GM12892 (cell line): ENCODE measurements around the gene IL19.
"Not testable (repeated sequence)": the region's sequence is repeated elsewhere in the genome, so short reads cannot be mapped to it uniquely, and the experiment has no call there.

Source experiments
- DNase-seq: peaks from one replicate; pipeline ENCODE4 v3.0.0; 2011; ENCODE audit not compliant: insufficient read length
- FAIRE-seq: peaks from 2 replicates; lab custom pipeline; 2011; peaks lifted over from hg19 to GRCh38; lab: Jason Lieb, UNC
- POLR2A ChIP-seq: IDR thresholded peaks from 2 replicates; pipeline ENCODE4 v1.6.1; 2011; ENCODE audit warnings: low read depth, low read length, control low read depth
- POLR2AphosphoS5 ChIP-seq: IDR thresholded peaks from 2 replicates; pipeline ENCODE4 v1.6.1; 2011; ENCODE audit warnings: low read depth, low read length, control low read depth
- TAF1 ChIP-seq: IDR thresholded peaks from 2 replicates; pipeline ENCODE4 v1.6.1; 2011; ENCODE audit warnings: low read depth, mild to moderate bottlenecking, control low read depth, low read length, borderline replicate concordance

IL19 gene

GRCh38 chr1:206742719-206743383 lies 27.7 kb upstream of the IL19 start:
- no peak for DNase-seq
- TF ChIP-seq POLR2AphosphoS5 (no peak), POLR2A (no peak), TAF1 (no peak)
- FAIRE-seq, result peak; percentile 62

- FAIRE-seq (no peak), DNase-seq (no peak)
- TF ChIP-seq POLR2A (no peak), TAF1 (no peak), POLR2AphosphoS5 (no peak)
These were observed 25.9 kb upstream of the IL19 start for GRCh38 chr1:206744683-206745082.

- DNase-seq, result no peak
- no peak for FAIRE-seq
- TF ChIP-seq POLR2AphosphoS5 (no peak), TAF1 (no peak), POLR2A (no peak)
These were observed 25.3 kb upstream of the IL19 start for GRCh38 chr1:206745301-206745700.

- no peak for FAIRE-seq
- no peak for TF ChIP-seq TAF1
- TF ChIP-seq POLR2A, result no peak
- TF ChIP-seq POLR2AphosphoS5, result no peak
- no peak for DNase-seq
These were observed 22.1 kb upstream of the IL19 start for GRCh38 chr1:206748348-206749030.

- FAIRE-seq (no peak), DNase-seq (no peak)
- TF ChIP-seq POLR2A (no peak), TAF1 (no peak), POLR2AphosphoS5 (no peak)
These were observed 18.7 kb upstream of the IL19 start for GRCh38 chr1:206751891-206752290.

- TF ChIP-seq TAF1 (no peak), POLR2A (no peak), POLR2AphosphoS5 (no peak)
- no peak for FAIRE-seq
- no peak for DNase-seq
These were observed 18.1 kb upstream of the IL19 start for GRCh38 chr1:206752481-206752880.

GRCh38 chr1:206753141-206753540 lies 17.4 kb upstream of the IL19 start:
- DNase-seq (no peak), FAIRE-seq (no peak)
- TF ChIP-seq POLR2AphosphoS5, result no peak
- no peak for TF ChIP-seq POLR2A
- TF ChIP-seq TAF1, result no peak

GRCh38 chr1:206754011-206754410 lies 16.6 kb upstream of the IL19 start:
- no peak for DNase-seq
- FAIRE-seq, result peak; percentile 48
- TF ChIP-seq POLR2A, result no peak
- TF ChIP-seq POLR2AphosphoS5, result no peak
- no peak for TF ChIP-seq TAF1

GRCh38 chr1:206757524-206758266 lies 12.9 kb upstream of the IL19 start:
- FAIRE-seq (no peak), DNase-seq (no peak)
- no peak for TF ChIP-seq POLR2A
- TF ChIP-seq POLR2AphosphoS5, result no peak

GRCh38 chr1:206760590-206760989 lies 10.0 kb upstream of the IL19 start:
- FAIRE-seq (no peak), DNase-seq (no peak)

GRCh38 chr1:206761159-206761768 lies 9.3 kb upstream of the IL19 start:
- FAIRE-seq (no peak), DNase-seq (no peak)
- TF ChIP-seq POLR2AphosphoS5, result no peak
- no peak for TF ChIP-seq TAF1
- no peak for TF ChIP-seq POLR2A

More at GRCh38 chr1:206760590-206760989, 10.0 kb upstream of the IL19 start:
- TF ChIP-seq TAF1 (no peak), POLR2AphosphoS5 (no peak), POLR2A (no peak)

- DNase-seq, FAIRE-seq: not testable (repeated sequence)
These were observed 7.7 kb upstream of the IL19 start for GRCh38 chr1:206762741-206763364.

GRCh38 chr1:206765771-206766170 lies 4.8 kb upstream of the IL19 start:
- peak; percentile 36 for FAIRE-seq
- DNase-seq, result not testable (repeated sequence)
